T-helper 1 cell treated with Interleukin-12 subunit alpha and Interleukin-12 subunit beta and Interleukin-4 antibody, amounts not matched to agents 30 μg/mL and 1 μg/mL, for 36 hours (primary cell): Measurements from ENCODE around the gene CLK4.

ENCODE experiments used
- H3K27ac Mint-ChIP-seq: one replicate; pipeline ENCODE4 v1.8.0; 2021; ENCODE audit warnings: mild to moderate bottlenecking, mixed read lengths
- H3K27me3 Mint-ChIP-seq: one replicate; pipeline ENCODE4 v1.8.0; 2021; ENCODE audit warnings: low read depth, mixed read lengths
- H3K36me3 Mint-ChIP-seq: one replicate; pipeline ENCODE4 v1.8.0; 2021; ENCODE audit warnings: low read depth, mixed read lengths
- H3K4me1 Mint-ChIP-seq: one replicate; pipeline ENCODE4 v1.8.0; 2021; ENCODE audit warnings: low read depth, mixed read lengths
- H3K4me3 Mint-ChIP-seq: one replicate; pipeline ENCODE4 v1.8.0; 2021; ENCODE audit warnings: mild to moderate bottlenecking, moderate library complexity, mixed read lengths
- H3K9me3 Mint-ChIP-seq: one replicate; pipeline ENCODE4 v1.8.0; 2021; ENCODE audit warnings: mixed read lengths

The CLK4 gene

GRCh38 chr5:178650214-178650613, 23.4 kb upstream of the CLK4 start:
- Mint-ChIP-seq H3K36me3 (no peaks in the 10 kb centered on the region), H3K9me3 (peaks cover 13% of the 10 kb centered on the region), H3K27ac (no peak overlapping the region)

DNA sequence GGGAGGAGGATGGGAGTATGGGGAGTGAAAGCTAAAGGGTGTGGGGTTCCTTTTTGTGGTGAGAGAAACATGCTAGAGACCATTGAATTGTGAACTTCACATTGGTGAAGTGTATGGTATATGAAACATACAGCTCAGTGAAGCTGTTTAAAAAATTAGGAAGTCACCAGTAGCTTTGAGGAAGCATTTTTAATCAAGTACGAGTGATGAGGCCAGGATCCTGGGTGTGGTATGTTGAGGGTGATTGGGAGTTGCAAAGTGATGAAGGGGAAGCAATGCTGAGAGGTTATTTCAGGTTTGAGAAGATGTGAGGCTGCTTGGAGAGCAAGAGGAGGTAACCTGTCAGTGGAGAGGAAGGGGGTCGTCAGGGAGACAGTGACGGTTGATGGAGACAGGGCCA, 22.7 kb upstream of the CLK4 start:
- Mint-ChIP-seq H3K4me3 (no peak overlapping the region), H3K27ac (no peak overlapping the region), H3K4me1 (no peaks in the 10 kb centered on the region), H3K36me3 (no peaks in the 10 kb centered on the region), H3K27me3 (no peaks in the 10 kb centered on the region), H3K9me3 (peaks cover 13% of the 10 kb centered on the region)

More at GRCh38 chr5:178650214-178650613, 23.4 kb upstream of the CLK4 start:
- Mint-ChIP-seq H3K4me3 (no peak overlapping the region), H3K4me1 (no peaks in the 10 kb centered on the region), H3K27me3 (no peaks in the 10 kb centered on the region)

- H3K4me3 Mint-ChIP-seq, result no peak overlapping the region
- H3K27ac Mint-ChIP-seq, result no peak overlapping the region
- H3K9me3 Mint-ChIP-seq, result peaks cover 9% of the 10 kb centered on the region
- no peaks in the 10 kb centered on the region for H3K36me3 Mint-ChIP-seq
- H3K4me1 Mint-ChIP-seq, result no peaks in the 10 kb centered on the region
- H3K27me3 Mint-ChIP-seq, result no peaks in the 10 kb centered on the region
Measured at GRCh38 chr5:178644826-178645545, 18.1 kb upstream of the CLK4 start.

GRCh38 chr5:178642351-178642909, 15.6 kb upstream of the CLK4 start:
- no peaks in the 10 kb centered on the region for H3K36me3 Mint-ChIP-seq
- no peak overlapping the region for H3K4me3 Mint-ChIP-seq
- H3K27me3 Mint-ChIP-seq, result no peaks in the 10 kb centered on the region
- H3K9me3 Mint-ChIP-seq, result no peaks in the 10 kb centered on the region
- H3K4me1 Mint-ChIP-seq, result no peaks in the 10 kb centered on the region
- no peak overlapping the region for H3K27ac Mint-ChIP-seq

GRCh38 chr5:178641711-178642110, 14.9 kb upstream of the CLK4 start:
- Mint-ChIP-seq H3K4me1 (no peaks in the 10 kb centered on the region), H3K9me3 (no peaks in the 10 kb centered on the region), H3K4me3 (no peak overlapping the region), H3K27ac (no peak overlapping the region), H3K36me3 (no peaks in the 10 kb centered on the region), H3K27me3 (no peaks in the 10 kb centered on the region)

GRCh38 chr5:178640331-178641045, 13.6 kb upstream of the CLK4 start:
- no peaks in the 10 kb centered on the region for H3K9me3 Mint-ChIP-seq
- no peaks in the 10 kb centered on the region for H3K27me3 Mint-ChIP-seq
- no peaks in the 10 kb centered on the region for H3K36me3 Mint-ChIP-seq
- no peak overlapping the region for H3K4me3 Mint-ChIP-seq
- H3K27ac Mint-ChIP-seq, result no peak overlapping the region
- H3K4me1 Mint-ChIP-seq, result no peaks in the 10 kb centered on the region

- H3K4me3 Mint-ChIP-seq, result no peak overlapping the region
- no peaks in the 10 kb centered on the region for H3K27me3 Mint-ChIP-seq
- H3K36me3 Mint-ChIP-seq, result no peaks in the 10 kb centered on the region
- H3K4me1 Mint-ChIP-seq, result no peaks in the 10 kb centered on the region
- H3K9me3 Mint-ChIP-seq, result no peaks in the 10 kb centered on the region
- no peak overlapping the region for H3K27ac Mint-ChIP-seq
Measured at GRCh38 chr5:178637356-178638074, 10.7 kb upstream of the CLK4 start.

DNA sequence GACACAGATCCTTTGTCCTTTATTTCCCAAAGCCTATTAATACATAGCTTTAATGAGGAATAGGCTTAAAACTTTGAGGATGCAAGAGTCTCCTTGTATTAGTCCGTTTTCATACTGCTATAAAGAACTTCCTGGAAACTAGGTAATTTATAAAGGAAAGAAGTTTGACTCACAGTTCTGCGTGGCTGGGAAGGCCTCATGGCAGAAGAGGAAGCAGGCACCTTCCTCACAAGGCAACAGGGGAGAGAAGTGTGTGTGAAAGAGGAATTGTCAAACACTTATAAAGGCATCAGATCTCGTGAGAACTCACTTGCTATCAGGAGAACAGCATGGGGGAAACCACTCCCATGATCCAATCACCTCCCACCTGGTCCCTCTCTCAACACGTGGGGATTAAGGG, 5.4 kb upstream of the CLK4 start:
- H3K36me3 Mint-ChIP-seq, result peaks cover 5% of the 10 kb centered on the region
- peaks cover 3% of the 10 kb centered on the region for H3K27me3 Mint-ChIP-seq
- H3K4me1 Mint-ChIP-seq, result peaks cover 2% of the 10 kb centered on the region
- H3K27ac Mint-ChIP-seq, result no peak overlapping the region
- no peak overlapping the region for H3K4me3 Mint-ChIP-seq
- H3K9me3 Mint-ChIP-seq, result no peaks in the 10 kb centered on the region

DNA sequence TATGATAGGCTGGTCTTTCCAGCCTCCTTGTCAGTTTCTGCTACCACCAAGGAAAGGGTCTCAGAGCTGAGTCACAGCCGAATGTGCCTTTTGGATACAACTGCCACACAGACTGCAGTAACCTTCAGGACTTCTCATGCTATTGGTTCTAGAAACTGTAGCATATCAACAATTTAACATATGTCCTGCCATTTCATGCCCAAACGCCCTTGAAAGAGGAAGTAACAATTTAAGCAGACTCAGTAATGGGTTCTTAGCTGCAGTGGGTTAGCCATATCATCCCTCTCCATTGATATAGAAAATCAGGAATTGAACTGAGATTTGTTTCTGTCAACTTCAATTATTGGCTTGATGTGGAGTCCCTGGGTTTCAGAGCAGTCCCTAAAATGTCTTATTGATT, 4.1 kb upstream of the CLK4 start:
- H3K36me3 Mint-ChIP-seq, result peaks cover 7% of the 10 kb centered on the region
- no peaks in the 10 kb centered on the region for H3K9me3 Mint-ChIP-seq
- peaks cover 3% of the 10 kb centered on the region for H3K27me3 Mint-ChIP-seq
- peaks cover 3% of the 10 kb centered on the region for H3K4me1 Mint-ChIP-seq
- no peak overlapping the region for H3K27ac Mint-ChIP-seq
- H3K4me3 Mint-ChIP-seq, result no peak overlapping the region

DNA sequence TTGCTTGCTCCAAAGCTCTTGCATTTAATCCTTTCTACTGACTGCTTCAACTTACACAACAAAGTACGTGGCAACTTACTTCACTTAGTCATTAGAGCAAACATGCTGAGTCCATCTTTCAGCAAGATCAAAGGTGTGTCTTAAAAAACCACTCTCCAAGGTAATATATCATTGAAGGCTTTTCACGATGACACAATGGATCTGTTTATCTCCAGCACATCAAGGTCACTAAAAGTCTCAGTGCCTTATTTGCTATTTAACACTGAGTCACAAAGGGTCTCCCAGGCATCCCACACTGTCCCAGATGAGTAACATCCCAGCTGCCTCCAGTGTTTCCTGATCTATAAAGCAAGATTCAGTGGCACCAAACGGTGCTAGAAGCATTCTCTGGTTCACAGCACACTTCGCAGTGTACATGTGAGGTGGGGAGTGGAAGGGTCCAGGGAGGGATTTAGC, 3.7 kb upstream of the CLK4 start:
- H3K4me3 Mint-ChIP-seq, result no peak overlapping the region
- no peak overlapping the region for H3K27ac Mint-ChIP-seq
- peaks cover 3% of the 10 kb centered on the region for H3K27me3 Mint-ChIP-seq
- peaks cover 7% of the 10 kb centered on the region for H3K4me1 Mint-ChIP-seq
- no peaks in the 10 kb centered on the region for H3K9me3 Mint-ChIP-seq
- H3K36me3 Mint-ChIP-seq, result peaks cover 10% of the 10 kb centered on the region

- H3K36me3 Mint-ChIP-seq, result peaks cover 16% of the 10 kb centered on the region
- H3K27ac Mint-ChIP-seq, result peak overlapping the region; percentile 9
- H3K4me1 Mint-ChIP-seq, result peaks cover 23% of the 10 kb centered on the region
- no peaks in the 10 kb centered on the region for H3K9me3 Mint-ChIP-seq
- H3K27me3 Mint-ChIP-seq, result peaks cover 2% of the 10 kb centered on the region
- H3K4me3 Mint-ChIP-seq, result peak overlapping the region; percentile 65
Measured at GRCh38 chr5:178627259-178627598, 379 bp upstream of the CLK4 start.

- H3K27ac Mint-ChIP-seq, result peak overlapping the region; percentile 87
- H3K4me3 Mint-ChIP-seq, result peak overlapping the region; percentile 92
- peaks cover 22% of the 10 kb centered on the region for H3K36me3 Mint-ChIP-seq
- no peaks in the 10 kb centered on the region for H3K27me3 Mint-ChIP-seq
- H3K9me3 Mint-ChIP-seq, result no peaks in the 10 kb centered on the region
- peaks cover 25% of the 10 kb centered on the region for H3K4me1 Mint-ChIP-seq
Measured at GRCh38 chr5:178625679-178626483, 969 bp downstream of the CLK4 start.

DNA sequence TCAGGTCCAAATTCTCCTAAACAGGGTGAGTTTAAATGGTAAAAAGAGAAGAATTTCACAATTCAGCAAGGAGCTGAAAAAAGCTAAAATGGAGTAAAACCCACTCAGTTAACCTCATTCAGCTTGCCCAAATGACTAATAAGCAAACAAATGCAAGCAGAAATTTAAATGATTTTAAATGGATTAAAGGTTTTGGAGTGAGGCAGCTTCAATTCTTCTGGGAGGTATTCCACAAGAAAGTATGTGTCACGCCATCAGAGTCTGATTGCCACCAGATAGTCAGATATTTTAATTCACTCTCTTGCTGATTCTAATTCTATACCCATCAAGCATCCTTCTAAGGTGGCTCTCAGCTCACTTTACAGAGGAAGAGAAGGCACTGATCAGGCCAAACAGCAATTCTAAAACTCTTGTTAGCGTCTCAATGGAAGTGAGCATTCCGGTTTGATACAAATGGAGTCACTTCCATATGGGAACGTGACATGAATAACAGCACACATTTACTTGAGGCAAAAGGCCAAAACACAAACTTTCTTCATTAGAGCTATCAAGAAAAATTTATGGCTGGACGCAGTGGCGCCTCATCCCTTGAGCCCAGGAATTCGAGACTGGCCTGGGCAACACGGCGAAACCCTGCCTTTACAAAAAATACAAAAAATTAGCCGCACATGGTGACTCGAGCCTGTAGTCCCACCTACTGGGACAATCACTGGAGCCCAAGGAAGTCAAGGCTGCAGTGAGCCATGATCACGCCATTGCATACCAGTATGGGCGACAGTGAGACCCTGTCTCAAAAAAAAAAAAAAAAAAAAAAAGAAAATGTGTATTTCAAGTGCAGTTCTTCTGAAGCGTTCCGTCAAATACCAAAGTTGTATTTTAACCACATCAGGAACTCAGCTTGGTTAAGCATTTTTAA, 2.0 kb downstream of the CLK4 start:
- peaks cover 32% of the 10 kb centered on the region for H3K36me3 Mint-ChIP-seq
- no peaks in the 10 kb centered on the region for H3K27me3 Mint-ChIP-seq
- peak overlapping the region; percentile 92 for H3K4me3 Mint-ChIP-seq
- H3K27ac Mint-ChIP-seq, result peak overlapping the region; percentile 87
- no peaks in the 10 kb centered on the region for H3K9me3 Mint-ChIP-seq
- peaks cover 34% of the 10 kb centered on the region for H3K4me1 Mint-ChIP-seq
